Chondrocyte (in vitro differentiated cells): ENCODE data around the gene PRRG1. TPM values are rescaled to one million over a fixed set of nuclear protein-coding genes. Genes with fewer than 3 reads are reported as not detected.
A peak's percentile ranks its signal among the peaks of the same experiment; 100 is the strongest.

ENCODE experiments used
- DNase-seq: peaks from one replicate; pipeline ENCODE4 v3.0.0; 2021; ENCODE audit warnings: mixed read lengths, low spot score
- H3K27ac Mint-ChIP-seq: one replicate; pipeline ENCODE4 v1.8.0; 2021; ENCODE audit warnings: mild to moderate bottlenecking, moderate library complexity, mixed read lengths; ENCODE audit not compliant: unreplicated experiment
- H3K27me3 Mint-ChIP-seq: 2 replicates; pipeline ENCODE4 v1.8.0; 2021; ENCODE audit warnings: low read depth, mixed read lengths
- H3K36me3 Mint-ChIP-seq: 2 replicates; pipeline ENCODE4 v1.8.0; 2021; ENCODE audit warnings: low read depth, mixed read lengths
- H3K4me1 Mint-ChIP-seq: 2 replicates; pipeline ENCODE4 v1.8.0; 2021; ENCODE audit warnings: low read depth, mild to moderate bottlenecking, mixed read lengths
- H3K4me3 Mint-ChIP-seq: one replicate; pipeline ENCODE4 v1.8.0; 2021; ENCODE audit warnings: mild to moderate bottlenecking, moderate library complexity, mixed read lengths; ENCODE audit not compliant: unreplicated experiment
- H3K9me3 Mint-ChIP-seq: 2 replicates; pipeline ENCODE4 v1.8.0; 2021; ENCODE audit warnings: low read depth, mixed read lengths
- CTCF ChIP-seq: fragments of 200-600 bp; sonication (generic); IDR thresholded peaks from 2 replicates; pipeline ENCODE4 v1.5.0; 2021; ENCODE audit warnings: antibody characterized with exemption, mild to moderate bottlenecking, moderate library complexity
- total RNA-seq: library from RNA; stranded (reverse); gene quantifications from 3 replicates; pipeline ENCODE4 v1.2.1, GENCODE V29; 2021

Gene PRRG1
- total RNA-seq, 1 donor from 2014 or later = 10.8 TPM

DNA sequence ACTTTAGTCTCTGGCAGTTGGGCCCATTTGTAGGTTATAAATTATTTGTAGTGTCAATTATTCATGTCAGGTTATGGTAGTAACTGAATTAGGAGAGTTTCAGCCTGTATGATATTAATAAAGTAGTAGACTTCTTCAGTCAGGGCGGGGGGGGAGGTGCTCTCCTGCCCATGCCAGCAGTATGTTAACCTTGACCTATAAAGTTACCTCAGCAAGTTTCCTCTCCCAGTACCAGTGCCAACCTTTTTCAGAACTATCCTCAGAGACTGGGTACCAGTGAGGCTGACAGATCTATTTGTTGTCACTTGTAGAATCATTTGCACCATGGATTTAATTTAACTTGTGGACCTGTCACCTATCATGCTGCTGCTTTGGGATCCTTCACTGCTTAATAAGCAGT, 88.0 kb downstream of the PRRG1 start:
- no peak overlapping the region for H3K4me3 Mint-ChIP-seq
- no peaks in the 10 kb centered on the region for H3K36me3 Mint-ChIP-seq
- H3K4me1 Mint-ChIP-seq = no peaks in the 10 kb centered on the region

GRCh38 chrX:37441377-37441776, 92.2 kb downstream of the PRRG1 start:
- Mint-ChIP-seq H3K27ac (no peak overlapping the region), H3K36me3 (peaks cover 2% of the 10 kb centered on the region), H3K9me3 (peaks cover 5% of the 10 kb centered on the region), H3K4me3 (no peak overlapping the region), H3K27me3 (no peaks in the 10 kb centered on the region), H3K4me1 (no peaks in the 10 kb centered on the region)
- DNase-seq = peak; percentile 86
- no peak for TF ChIP-seq CTCF

More for the DNA sequence above, 88.0 kb downstream of the PRRG1 start:
- Mint-ChIP-seq H3K9me3 (peaks cover 3% of the 10 kb centered on the region), H3K27ac (no peak overlapping the region), H3K27me3 (no peaks in the 10 kb centered on the region)
- no peak for DNase-seq
- no peak for TF ChIP-seq CTCF

DNA sequence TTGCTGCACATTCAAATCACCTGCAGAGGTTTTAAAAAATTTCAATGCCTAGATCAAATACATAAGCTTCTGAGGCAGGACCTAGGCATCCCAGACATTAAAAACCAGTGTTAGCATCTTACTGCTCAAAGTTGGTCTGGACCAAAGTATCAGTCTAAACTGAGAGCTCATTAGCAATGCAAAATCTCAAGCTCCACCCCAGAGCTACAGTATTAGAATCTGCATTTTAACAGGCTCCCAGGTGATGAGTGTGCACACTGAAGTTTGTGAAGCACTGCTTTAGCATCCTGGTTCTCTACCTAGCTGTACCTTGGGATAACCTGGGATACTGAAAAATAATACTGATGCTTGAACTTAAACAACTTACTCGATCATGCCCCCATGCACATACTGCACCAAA, 96.0 kb downstream of the PRRG1 start:
- Mint-ChIP-seq H3K9me3 (peaks cover 5% of the 10 kb centered on the region), H3K4me1 (no peaks in the 10 kb centered on the region), H3K27me3 (no peaks in the 10 kb centered on the region), H3K36me3 (peaks cover 4% of the 10 kb centered on the region), H3K4me3 (no peak overlapping the region), H3K27ac (no peak overlapping the region)
- TF ChIP-seq CTCF = no peak
- no peak for DNase-seq

DNA sequence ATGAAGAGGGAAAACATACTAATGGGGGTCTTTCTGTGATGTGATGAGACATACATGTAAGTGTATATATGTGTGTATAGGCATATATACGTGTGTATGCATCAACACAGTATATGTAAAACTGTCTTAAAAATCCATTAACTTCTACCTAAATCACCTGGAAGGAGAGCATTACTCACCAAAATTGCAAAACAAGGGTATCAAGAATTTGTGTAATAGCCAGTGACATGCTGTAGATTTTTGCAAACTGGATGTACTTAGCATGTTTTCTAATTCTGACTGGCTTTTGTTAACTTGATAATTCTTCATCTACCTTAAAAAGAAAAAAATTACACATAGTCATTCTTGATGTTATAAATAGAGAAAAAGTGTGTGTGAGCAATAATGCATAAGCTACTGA, 104.7 kb downstream of the PRRG1 start:
- no peak overlapping the region for H3K27ac Mint-ChIP-seq
- no peaks in the 10 kb centered on the region for H3K27me3 Mint-ChIP-seq
- no peak overlapping the region for H3K4me3 Mint-ChIP-seq
- H3K36me3 Mint-ChIP-seq = no peaks in the 10 kb centered on the region
- no peak for TF ChIP-seq CTCF
- no peaks in the 10 kb centered on the region for H3K9me3 Mint-ChIP-seq
- no peak for DNase-seq
- H3K4me1 Mint-ChIP-seq = peaks cover 14% of the 10 kb centered on the region

DNA sequence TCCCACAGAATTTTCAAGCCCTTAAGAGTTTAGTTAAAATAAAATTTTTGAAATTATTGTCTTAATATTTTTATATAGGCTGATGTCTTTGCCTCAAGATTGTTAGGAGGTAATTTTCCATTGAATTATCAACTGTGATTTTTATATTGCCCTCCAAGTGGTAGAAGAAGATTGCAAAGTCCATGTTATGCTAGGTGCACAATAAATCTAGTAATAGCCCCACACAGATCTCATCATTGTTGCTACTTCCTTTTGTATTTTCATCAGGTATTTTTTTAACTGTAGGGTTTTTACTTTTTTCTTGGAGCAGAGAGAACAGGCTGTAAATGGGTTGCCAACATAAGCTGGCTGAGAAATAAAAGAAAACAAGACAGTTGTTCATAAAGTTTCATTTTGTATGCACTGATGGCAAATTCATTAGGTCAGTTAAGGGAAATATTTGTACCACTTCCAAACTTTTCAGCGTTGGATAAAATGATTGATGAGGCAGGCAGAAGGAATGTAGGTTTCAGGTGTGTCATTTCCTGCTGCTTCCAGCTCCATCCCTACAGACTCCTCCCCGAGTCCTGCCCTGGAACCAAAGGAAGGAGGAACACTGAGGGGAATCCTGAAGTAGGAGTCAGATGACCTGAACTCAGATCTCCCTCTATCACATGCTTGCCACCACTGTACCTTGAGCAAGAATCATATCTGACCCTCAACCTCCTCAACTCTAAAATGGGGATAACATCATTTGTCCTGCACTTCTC, 105.5 kb downstream of the PRRG1 start:
- Mint-ChIP-seq H3K4me1 (peaks cover 14% of the 10 kb centered on the region), H3K27ac (peak overlapping the region; percentile 2), H3K4me3 (no peak overlapping the region), H3K9me3 (peaks cover 5% of the 10 kb centered on the region), H3K36me3 (no peaks in the 10 kb centered on the region), H3K27me3 (no peaks in the 10 kb centered on the region)
- DNase-seq = no peak
- TF ChIP-seq CTCF = no peak
